Measurements from ENCODE around the gene ZMYND12.

- TF ChIP-seq CTCF (IDR thresholded peaks at IDR 0.05) (no peak), ZFX (IDR thresholded peaks at IDR 0.05; ENCODE audit: borderline replicate concordance) (no peak)
These were observed 25.1 kb upstream of the ZMYND12 start for GRCh38 chr1:42480921-42481320.

Data from 22Rv1 (cell line).